ENCODE measurements around the gene NAA80. TPM values are rescaled to one million over a fixed set of nuclear protein-coding genes. Genes with fewer than 3 reads are reported as not detected.

NAA80 gene
- total and polyA plus RNA-seq, 2 of the 13 experiments (the other 11 are each of a cell fraction or from before 2014, with no cell fraction given), result 3.4 to 8.7 TPM

- POLR2A ChIA-PET, result interaction anchor here (1.3 to 13.0 kb wide), 4 partner anchors 11 to 25 kb away, joined by 3 to 222 read pairs (median 6); partner anchors contain the start of genes HYAL1, HYAL3, IFRD2 and NAA80
- peaks cover 16 to 32% of the 10 kb centered on the region in 2 experiments for H3K36me3 ChIP-seq (replicated peaks in 1 of 2; ENCODE audit: control insufficient read depth in 1 of 2, insufficient read depth in 2 of 2, low read length in 2 of 2)
- H4K20me1 ChIP-seq (ENCODE audit: insufficient read depth, low read length), result no peaks in the 10 kb centered on the region
- no TSS peak for BruUV-seq (replicated peaks)
- CTCF ChIA-PET (ENCODE audit: low intra/inter-chr PET ratio, low total read pairs), result no interaction called here
- H3K4me2 ChIP-seq (ENCODE audit: low read depth, low read length), result no peak overlapping the region
- DNase-seq (ENCODE audit: low spot score), result no peak
- peaks cover 50% of the 10 kb centered on the region for H3K4me1 ChIP-seq (ENCODE audit: insufficient read depth, low read length)
- peaks cover 25% of the 10 kb centered on the region for H3K79me2 ChIP-seq (ENCODE audit: insufficient read depth, low read length)
- H3K4me3 ChIP-seq (replicated peaks in 1 of 3; ENCODE audit: insufficient read depth in 1 of 3, low read depth in 2 of 3, low read length in 3 of 3), result no peak overlapping the region
- H3K27ac ChIP-seq (ENCODE audit: extremely low read length, insufficient read depth, low read length), result no peak overlapping the region
- H3K9ac ChIP-seq (ENCODE audit: insufficient read depth, low read depth, low read length), result no peak overlapping the region
- in situ Hi-C loops (cut with HindIII; ENCODE audit: extremely low pct_ligation_motif_present, low pct_unique_long_range_greater_than_20kb) (no loop called here), intact Hi-C loops (cut with micrococcal nuclease; ENCODE audit: unreplicated experiment) (no loop called here)
- 70% methylated on average over 5 of the region's 6 CpGs for WGBS (ENCODE audit: low lambda C conversion rate)
- H3K9me3 ChIP-seq (ENCODE audit: low read length), result no peaks in the 10 kb centered on the region
- H3K27me3 ChIP-seq (ENCODE audit: control insufficient read depth in 1 of 2, insufficient read depth in 2 of 2, low read length in 2 of 2), result no peaks in the 10 kb centered on the region; a peak in 1 of 5 replicates
- TF ChIP-seq ZNF550 (CRISPR knock-in tag; IDR thresholded peaks at IDR 0.05; ENCODE audit: borderline replicate concordance) (no peak), FOXO4 (CRISPR knock-in tag; conservative IDR thresholded peaks at IDR 0.05) (0 out of 2 replicates have a peak, but pooled peaks have one; percentile 23), KMT2A (CRISPR knock-in tag; IDR thresholded peaks at IDR 0.05) (no peak), KAT7 (CRISPR knock-in tag; IDR thresholded peaks at IDR 0.05; ENCODE audit: borderline replicate concordance) (no peak), CBFB (CRISPR knock-in tag; IDR thresholded peaks at IDR 0.05) (no peak), POGZ (CRISPR knock-in tag; IDR thresholded peaks at IDR 0.05) (no peak)
- no peak overlapping the region for H2AFZ ChIP-seq (ENCODE audit: low read length)
- no peak for ATAC-seq
- FAIRE-seq, result no peak
These were observed 18.1 kb upstream of the NAA80 start for GRCh38 chr3:50317300-50317699.

GRCh38 chr3:50316657-50317242 is 17.5 kb upstream of the NAA80 start:
- Histone ChIP-seq H3K4me2 (ENCODE audit: low read depth, low read length) (no peak overlapping the region), H3K9ac (ENCODE audit: insufficient read depth, low read depth, low read length) (no peak overlapping the region), H2AFZ (ENCODE audit: low read length) (no peak overlapping the region), H3K9me3 (ENCODE audit: low read length) (no peaks in the 10 kb centered on the region), H4K20me1 (ENCODE audit: insufficient read depth, low read length) (no peaks in the 10 kb centered on the region), H3K4me1 (ENCODE audit: insufficient read depth, low read length) (peaks cover 45% of the 10 kb centered on the region), H3K27ac (ENCODE audit: extremely low read length, insufficient read depth, low read length) (no peak overlapping the region), H3K79me2 (ENCODE audit: insufficient read depth, low read length) (peaks cover 25% of the 10 kb centered on the region), H3K4me3 (replicated peaks in 1 of 3; ENCODE audit: insufficient read depth in 1 of 3, low read depth in 2 of 3, low read length in 3 of 3) (no peak overlapping the region), H3K27me3 (ENCODE audit: control insufficient read depth in 1 of 2, insufficient read depth in 2 of 2, low read length in 2 of 2) (no peaks in the 10 kb centered on the region; a peak in 1 of 5 replicates), H3K36me3 (replicated peaks in 1 of 2; ENCODE audit: control insufficient read depth in 1 of 2, insufficient read depth in 2 of 2, low read length in 2 of 2) (peaks cover 16 to 32% of the 10 kb centered on the region in 2 experiments)
- DNase-seq (ENCODE audit: low spot score), result no peak
- BruUV-seq (replicated peaks), result no TSS peak
- WGBS (ENCODE audit: low lambda C conversion rate), result 91% methylated on average over 7 of the region's 9 CpGs
- no peak for FAIRE-seq
- no peak for ATAC-seq
- intact Hi-C loops (cut with micrococcal nuclease; ENCODE audit: unreplicated experiment) (no loop called here), in situ Hi-C loops (cut with HindIII; ENCODE audit: extremely low pct_ligation_motif_present, low pct_unique_long_range_greater_than_20kb) (no loop called here)
- CTCF ChIA-PET (ENCODE audit: low intra/inter-chr PET ratio, low total read pairs), result no interaction called here
- POLR2A ChIA-PET, result interaction anchor here (1.3 to 13.0 kb wide), 2 partner anchors 11 to 16 kb away, joined by 3 to 222 read pairs; partner anchors contain the start of genes HYAL1, HYAL3, NAA80 and TUSC2
- TF ChIP-seq TBX2 (CRISPR knock-in tag; IDR thresholded peaks at IDR 0.05; ENCODE audit: borderline replicate concordance), result no peak
- no peak for TF ChIP-seq KLF15 (CRISPR knock-in tag; IDR thresholded peaks at IDR 0.05; ENCODE audit: borderline replicate concordance)
- no peak for TF ChIP-seq GABPB1 (CRISPR knock-in tag; IDR thresholded peaks at IDR 0.05)
- TF ChIP-seq TMF1 (CRISPR knock-in tag; IDR thresholded peaks at IDR 0.05; ENCODE audit: low read depth), result no peak
- 0 out of 2 replicates have a peak, but pooled peaks have one; percentile 23 for TF ChIP-seq ZNF687 (CRISPR knock-in tag; IDR thresholded peaks at IDR 0.05)
- TF ChIP-seq KDM5B (CRISPR knock-in tag; IDR thresholded peaks at IDR 0.05; ENCODE audit: borderline replicate concordance), result 0 out of 2 replicates have a peak, but pooled peaks have one; percentile 32
- TF ChIP-seq SIN3B (IDR thresholded peaks at IDR 0.05; ENCODE audit: low read length), result no peak
